Stimulated activated effector memory CD8-positive, alpha-beta T cell treated with anti-CD3 and anti-CD28 coated beads, Interleukin-12 subunit alpha, Interleukin-12 subunit beta, amount 100 ng/mL, for 72 hours (primary cell): ENCODE data around the gene GRM7.
"Not testable (repeated sequence)": the region's sequence is repeated elsewhere in the genome, so short reads cannot be mapped to it uniquely, and the experiment has no call there.

Experiments
- ATAC-seq: fragments of 150-1000 bp; cut with Tn5 transposase; 2 replicates; pipeline ENCODE4 v1.10.0; 2021
- DNase-seq, 2 donors: peaks; one replicate each; pipeline ENCODE4 v3.0.0; 2021 to 2022; ENCODE audit warnings: low spot score in 2 of 2
- H3K27ac Mint-ChIP-seq: one replicate; pipeline ENCODE4 v1.8.0; 2022; ENCODE audit warnings: mild to moderate bottlenecking, mixed read lengths
- H3K36me3 Mint-ChIP-seq: one replicate; pipeline ENCODE4 v1.8.0; 2022; ENCODE audit warnings: mild to moderate bottlenecking, mixed read lengths
- H3K4me1 Mint-ChIP-seq: one replicate; pipeline ENCODE4 v1.8.0; 2022; ENCODE audit warnings: mixed read lengths
- H3K4me3 Mint-ChIP-seq: one replicate; pipeline ENCODE4 v1.8.0; 2022; ENCODE audit warnings: mild to moderate bottlenecking, mixed read lengths
- H3K9me3 Mint-ChIP-seq: one replicate; pipeline ENCODE4 v1.8.0; 2022; ENCODE audit warnings: mixed read lengths

GRM7 gene

DNA sequence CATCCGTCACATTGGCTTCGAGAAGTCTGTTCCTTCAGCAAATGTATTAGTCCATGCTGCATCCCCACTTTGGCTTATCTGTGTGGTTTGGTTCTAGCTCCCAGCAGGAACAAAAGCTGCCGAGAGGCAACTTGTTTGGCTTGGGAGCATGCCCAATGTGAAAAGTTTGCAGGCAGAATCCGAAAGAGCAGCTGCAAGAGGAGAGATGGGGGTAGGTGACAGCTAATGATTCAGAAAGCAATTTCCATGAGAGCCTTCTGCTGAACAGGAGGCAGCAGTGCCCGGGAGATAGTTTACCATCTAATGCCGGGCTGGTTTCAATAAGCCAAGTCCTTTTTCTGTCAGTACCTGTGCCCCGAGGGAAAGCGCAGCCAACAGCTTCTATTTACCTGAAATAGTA, 60.2 kb downstream of the GRM7 start:
- H3K9me3 Mint-ChIP-seq, result peaks cover 21% of the 10 kb centered on the region
- H3K36me3 Mint-ChIP-seq, result no peaks in the 10 kb centered on the region
- no peak overlapping the region for H3K27ac Mint-ChIP-seq
- no peaks in the 10 kb centered on the region for H3K4me1 Mint-ChIP-seq
- no peak for ATAC-seq
- H3K4me3 Mint-ChIP-seq, result no peak overlapping the region
- DNase-seq, result no peak

DNA sequence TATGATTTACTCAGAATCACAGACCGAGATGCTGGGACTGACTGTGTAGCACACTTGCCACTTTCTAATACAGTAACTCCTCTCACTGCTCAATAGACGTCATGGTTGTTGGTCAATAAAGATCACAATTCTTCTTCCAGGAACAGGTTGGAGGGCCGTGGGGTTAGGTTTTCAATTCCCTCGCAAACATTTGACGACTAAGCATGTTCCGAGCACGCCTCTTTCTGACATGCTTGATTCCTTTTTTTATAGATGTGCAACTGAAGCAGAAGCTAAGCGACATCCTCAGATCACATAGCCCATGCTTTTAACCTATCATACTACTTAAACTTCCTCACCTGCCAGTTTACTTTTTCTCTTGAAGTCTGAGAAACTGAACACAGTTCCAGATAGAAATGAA, 61.0 kb downstream of the GRM7 start:
- DNase-seq (no peak), ATAC-seq (no peak)
- H3K4me3 Mint-ChIP-seq, result no peak overlapping the region
- H3K4me1 Mint-ChIP-seq, result no peaks in the 10 kb centered on the region
- H3K9me3 Mint-ChIP-seq, result peaks cover 21% of the 10 kb centered on the region
- no peaks in the 10 kb centered on the region for H3K36me3 Mint-ChIP-seq
- H3K27ac Mint-ChIP-seq, result no peak overlapping the region

DNA sequence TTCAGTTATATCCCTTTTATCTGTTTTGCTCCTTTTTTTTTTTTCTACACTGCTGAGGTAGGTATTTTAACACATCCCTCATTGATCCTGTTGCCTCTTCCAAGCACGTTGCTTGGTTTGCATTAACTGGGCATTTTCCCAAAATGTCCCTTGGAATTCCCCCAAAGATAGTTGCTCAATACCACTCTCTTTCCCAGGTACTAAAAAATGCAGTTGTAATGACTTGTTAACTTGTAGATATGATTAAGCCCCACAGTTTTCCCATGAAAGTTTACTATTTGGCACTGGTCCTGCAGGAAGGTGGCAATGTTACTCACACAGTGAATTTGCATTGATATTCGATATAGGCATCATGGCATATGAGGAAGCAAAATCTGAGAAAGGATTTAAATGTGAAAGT, 67.1 kb downstream of the GRM7 start:
- no peak overlapping the region for H3K4me3 Mint-ChIP-seq
- H3K9me3 Mint-ChIP-seq, result peaks cover 12% of the 10 kb centered on the region
- ATAC-seq, result no peak
- no peaks in the 10 kb centered on the region for H3K4me1 Mint-ChIP-seq
- no peaks in the 10 kb centered on the region for H3K36me3 Mint-ChIP-seq
- DNase-seq, result no peak
- no peak overlapping the region for H3K27ac Mint-ChIP-seq

DNA sequence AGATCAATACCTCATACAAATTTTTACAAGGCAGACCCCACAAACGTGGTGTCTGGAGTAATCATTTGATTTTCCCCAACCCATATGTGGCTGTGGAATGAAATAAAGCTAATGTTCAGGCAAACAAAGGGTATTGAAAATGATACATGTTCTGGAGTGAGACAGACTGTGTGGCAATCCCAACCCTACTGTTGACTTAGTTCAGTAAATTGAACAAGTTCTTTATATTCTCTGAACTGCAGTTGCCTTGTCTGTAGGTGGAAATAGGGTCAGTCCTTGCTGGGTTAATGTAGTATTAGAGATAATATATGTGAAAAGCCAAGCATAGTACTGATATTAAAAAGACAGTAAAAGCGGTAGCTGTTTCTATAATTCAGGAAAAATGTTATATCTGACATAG, 69.0 kb downstream of the GRM7 start:
- no peak for DNase-seq
- Mint-ChIP-seq H3K4me3 (no peak overlapping the region), H3K9me3 (peaks cover 15% of the 10 kb centered on the region), H3K36me3 (no peaks in the 10 kb centered on the region), H3K27ac (no peak overlapping the region), H3K4me1 (no peaks in the 10 kb centered on the region)
- no peak for ATAC-seq

DNA sequence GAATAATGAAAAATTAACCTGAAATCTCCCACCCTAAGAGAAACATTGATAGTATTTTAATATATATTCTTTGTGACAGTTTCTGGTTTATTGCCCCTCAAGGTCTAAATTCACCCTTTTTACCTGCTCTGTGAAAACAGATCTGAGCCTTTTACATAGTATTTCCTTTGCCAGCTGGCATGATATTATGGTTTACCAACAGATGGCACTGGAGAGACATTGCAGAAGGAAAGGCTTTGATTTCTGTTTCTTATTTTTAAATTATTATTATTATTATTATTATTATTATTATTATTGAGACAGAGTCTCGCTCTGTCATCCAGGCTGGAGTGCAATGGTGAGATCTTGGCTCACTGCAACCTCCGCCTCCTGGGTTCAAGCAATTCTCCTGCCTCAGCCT, 74.5 kb downstream of the GRM7 start:
- peaks cover 14% of the 10 kb centered on the region for H3K9me3 Mint-ChIP-seq
- H3K4me1 Mint-ChIP-seq, DNase-seq, ATAC-seq, H3K36me3 Mint-ChIP-seq, H3K27ac Mint-ChIP-seq, H3K4me3 Mint-ChIP-seq: not testable (repeated sequence)

DNA sequence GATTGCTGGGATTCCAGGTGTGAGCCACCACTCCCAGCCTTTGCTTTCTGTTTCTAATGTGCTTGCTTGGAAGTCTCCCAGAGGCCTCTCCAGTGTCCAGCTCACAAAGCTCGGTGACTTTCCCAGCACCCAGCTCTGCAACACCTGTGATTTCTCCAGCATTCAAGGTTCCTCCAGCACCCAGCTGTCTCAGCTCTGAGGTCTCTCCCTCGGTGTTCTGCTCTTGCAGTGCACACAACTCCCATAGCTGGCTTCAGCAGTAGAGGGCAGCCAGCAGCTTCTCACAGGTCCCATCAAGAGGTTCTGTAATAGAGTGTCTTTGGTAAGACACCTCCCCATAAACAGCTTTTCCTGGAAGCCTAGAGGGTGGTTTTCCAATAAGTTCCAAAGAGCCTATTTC, 75.1 kb downstream of the GRM7 start:
- H3K4me3 Mint-ChIP-seq, result no peak overlapping the region
- no peak overlapping the region for H3K27ac Mint-ChIP-seq
- DNase-seq, result no peak
- no peaks in the 10 kb centered on the region for H3K4me1 Mint-ChIP-seq
- no peak for ATAC-seq
- peaks cover 14% of the 10 kb centered on the region for H3K9me3 Mint-ChIP-seq
- no peaks in the 10 kb centered on the region for H3K36me3 Mint-ChIP-seq

DNA sequence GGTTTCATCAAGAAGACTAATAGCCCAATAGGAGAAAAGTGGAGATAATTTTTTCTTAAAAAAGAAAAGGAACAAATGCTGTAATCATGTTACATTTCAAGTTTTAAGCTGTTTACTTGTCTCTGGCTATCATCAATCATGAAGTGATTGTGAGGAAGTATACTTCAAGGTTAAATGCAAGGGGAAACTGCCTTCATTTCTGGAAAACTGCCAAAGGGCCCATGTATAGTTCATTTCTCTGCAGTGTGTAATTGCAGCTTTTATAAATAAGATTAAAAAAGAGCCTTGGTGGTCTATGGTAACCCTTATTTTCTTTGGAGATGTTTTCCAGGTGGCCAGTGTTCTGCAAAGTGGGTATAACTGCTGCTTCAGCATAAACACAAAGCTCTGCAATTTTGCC, 101.9 kb downstream of the GRM7 start:
- H3K4me1 Mint-ChIP-seq, result no peaks in the 10 kb centered on the region
- H3K36me3 Mint-ChIP-seq, result no peaks in the 10 kb centered on the region
- no peak overlapping the region for H3K27ac Mint-ChIP-seq
- ATAC-seq, result no peak
- H3K9me3 Mint-ChIP-seq, result peaks cover 4% of the 10 kb centered on the region
- no peak overlapping the region for H3K4me3 Mint-ChIP-seq
- DNase-seq, result no peak

DNA sequence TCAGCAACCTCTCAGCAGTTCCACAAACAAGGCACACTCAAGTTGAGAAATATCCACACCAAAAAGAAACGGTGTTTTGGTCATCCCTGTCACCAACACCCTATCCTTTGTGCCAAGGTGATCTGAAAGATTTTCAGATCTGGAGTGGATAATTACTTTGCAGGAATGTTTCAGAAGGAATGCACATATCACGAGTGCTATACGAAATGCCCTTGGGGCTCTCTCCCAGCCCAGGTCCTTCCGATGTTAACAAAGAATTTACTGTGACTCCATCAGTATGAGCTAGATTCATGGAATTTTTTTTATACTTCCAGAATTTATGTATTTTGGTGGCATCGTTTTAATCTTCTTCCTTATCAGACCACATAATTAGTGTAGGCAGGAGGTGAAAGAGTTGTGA, 105.0 kb downstream of the GRM7 start:
- H3K9me3 Mint-ChIP-seq, result peaks cover 7% of the 10 kb centered on the region
- no peak overlapping the region for H3K4me3 Mint-ChIP-seq
- H3K36me3 Mint-ChIP-seq, result no peaks in the 10 kb centered on the region
- DNase-seq, result no peak
- no peaks in the 10 kb centered on the region for H3K4me1 Mint-ChIP-seq
- H3K27ac Mint-ChIP-seq, result no peak overlapping the region
- no peak for ATAC-seq

DNA sequence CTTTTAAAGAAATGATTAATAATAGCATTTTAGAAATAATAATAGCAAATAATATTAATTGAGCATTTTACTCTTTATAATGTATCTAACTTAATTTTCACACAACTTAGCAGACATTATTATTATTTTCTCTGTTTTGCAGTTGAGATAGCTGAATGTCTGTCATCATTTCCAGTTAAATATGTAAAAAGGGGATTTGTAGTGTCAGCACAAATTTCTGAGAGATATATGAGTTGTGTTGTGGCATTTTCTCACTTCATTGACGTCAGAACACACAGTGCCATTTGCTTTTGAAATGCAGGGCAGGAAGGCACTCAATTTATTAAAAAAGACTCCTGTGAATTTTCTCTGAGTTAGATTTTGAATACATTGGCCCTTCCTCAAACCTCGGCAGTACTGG, 111.0 kb downstream of the GRM7 start:
- Mint-ChIP-seq H3K36me3 (no peaks in the 10 kb centered on the region), H3K27ac (no peak overlapping the region), H3K4me3 (no peak overlapping the region), H3K4me1 (no peaks in the 10 kb centered on the region), H3K9me3 (peaks cover 8% of the 10 kb centered on the region)
- ATAC-seq, result no peak
- no peak for DNase-seq

DNA sequence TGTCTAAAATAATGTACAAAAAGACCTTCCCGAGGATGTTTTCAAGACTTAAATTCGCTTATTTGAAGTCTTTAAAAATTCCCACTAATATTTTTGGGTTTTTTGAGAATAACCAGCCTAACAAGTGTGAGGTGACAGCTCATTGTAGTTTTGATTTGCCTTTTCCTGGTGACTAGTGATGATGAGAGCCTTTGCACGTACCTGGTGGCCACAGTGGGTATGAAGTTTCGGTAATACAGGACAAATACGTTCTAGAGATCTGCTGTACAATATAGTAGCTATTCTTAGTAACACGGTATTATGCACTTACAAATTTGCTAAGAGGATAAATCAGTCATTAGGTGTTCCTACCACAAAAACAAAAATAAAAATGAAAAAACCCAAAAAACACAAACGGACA, 124.9 kb downstream of the GRM7 start:
- ATAC-seq, result no peak

DNA sequence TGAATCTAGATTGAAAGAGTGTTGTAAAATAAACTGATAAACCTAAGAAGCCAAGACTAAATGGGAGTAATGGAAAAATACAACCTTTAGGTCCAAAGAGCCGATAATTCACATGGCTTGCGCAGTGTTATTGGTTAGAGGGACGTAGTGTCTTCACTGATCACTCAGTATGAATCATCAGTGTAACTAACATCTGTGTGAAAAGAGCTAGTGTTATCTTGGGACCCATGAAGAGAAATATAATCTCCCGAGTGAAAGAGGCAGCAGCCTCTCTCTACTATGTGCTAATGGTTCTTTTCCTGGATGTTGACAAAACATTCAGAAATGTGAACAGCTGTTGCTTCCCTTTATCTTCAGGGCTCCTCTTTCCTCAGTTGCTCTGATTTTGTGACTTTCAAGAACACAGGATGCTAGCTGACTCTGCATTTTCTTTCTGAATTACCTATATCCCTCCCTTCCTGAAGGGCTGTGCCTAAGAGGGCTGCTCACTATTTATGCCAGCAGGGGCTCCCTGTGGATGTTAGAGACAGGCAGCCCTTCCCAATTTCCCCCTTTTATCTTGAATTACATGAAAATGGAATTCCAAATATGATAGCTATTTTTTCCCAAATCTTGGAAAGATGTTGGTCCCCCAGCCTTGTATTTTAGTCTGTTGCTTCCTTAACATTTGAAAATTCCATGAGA, 128.8 kb downstream of the GRM7 start:
- no peaks in the 10 kb centered on the region for H3K4me1 Mint-ChIP-seq
- DNase-seq, result no peak
- no peak overlapping the region for H3K27ac Mint-ChIP-seq
- no peaks in the 10 kb centered on the region for H3K36me3 Mint-ChIP-seq
- no peak for ATAC-seq
- H3K4me3 Mint-ChIP-seq, result no peak overlapping the region
- peaks cover 28% of the 10 kb centered on the region for H3K9me3 Mint-ChIP-seq

More for the DNA sequence above, 124.9 kb downstream of the GRM7 start:
- no peak for DNase-seq
- H3K36me3 Mint-ChIP-seq, result no peaks in the 10 kb centered on the region
- H3K4me1 Mint-ChIP-seq, result no peaks in the 10 kb centered on the region
- H3K9me3 Mint-ChIP-seq, result peaks cover 13% of the 10 kb centered on the region
- H3K4me3 Mint-ChIP-seq, result no peak overlapping the region
- no peak overlapping the region for H3K27ac Mint-ChIP-seq

DNA sequence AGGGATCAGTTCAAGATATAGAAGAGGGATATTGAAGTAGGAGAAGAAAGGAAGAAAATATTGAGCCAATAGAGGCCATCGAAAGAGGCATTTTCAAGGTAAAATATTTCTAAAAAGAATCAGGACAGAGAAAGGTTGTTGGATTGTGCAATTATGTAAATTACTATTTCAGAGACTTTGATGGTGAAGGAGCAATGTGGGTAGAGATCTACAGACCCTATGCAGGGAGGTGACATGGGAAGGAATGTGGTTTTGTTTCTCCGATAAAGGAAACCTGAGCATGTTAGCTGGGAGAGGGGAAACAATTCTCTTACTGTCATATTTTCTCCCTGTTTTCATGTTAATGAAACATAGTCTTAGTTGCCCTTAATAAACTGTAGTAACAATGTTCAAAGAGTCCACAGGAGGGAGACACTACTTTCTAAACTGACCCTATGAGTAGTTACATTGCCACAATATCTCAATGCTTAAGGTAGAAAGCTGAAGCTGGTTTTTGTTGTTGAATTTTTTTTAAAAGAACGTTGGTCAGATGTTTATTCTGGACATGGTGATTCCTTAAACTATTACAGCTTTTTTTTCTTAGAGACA, 133.3 kb downstream of the GRM7 start:
- H3K4me3 Mint-ChIP-seq, result no peak overlapping the region
- DNase-seq, result no peak

DNA sequence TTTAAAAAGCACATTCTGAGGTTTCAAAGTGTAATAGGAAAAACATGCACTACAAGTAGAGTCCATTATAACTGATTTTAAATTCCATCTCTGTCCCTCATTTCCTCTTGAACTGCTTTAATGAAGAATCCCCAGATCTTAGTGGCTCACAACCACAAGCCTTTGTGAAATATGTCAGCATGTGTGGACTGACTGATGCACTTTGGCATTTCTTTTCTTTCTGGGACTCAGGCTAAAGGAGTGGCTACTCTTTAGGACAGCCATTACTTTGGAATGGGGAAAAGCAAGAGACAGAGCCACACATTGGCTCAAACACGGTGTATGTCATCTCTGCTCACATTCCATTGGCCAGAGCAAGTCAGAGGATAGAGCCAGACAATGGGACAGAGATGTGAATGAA, 139.6 kb downstream of the GRM7 start:
- H3K4me3 Mint-ChIP-seq, result no peak overlapping the region
- ATAC-seq (no peak), DNase-seq (no peak)
- peaks cover 13% of the 10 kb centered on the region for H3K9me3 Mint-ChIP-seq
- no peaks in the 10 kb centered on the region for H3K4me1 Mint-ChIP-seq
- H3K27ac Mint-ChIP-seq, result no peak overlapping the region
- no peaks in the 10 kb centered on the region for H3K36me3 Mint-ChIP-seq

More for the DNA sequence above, 133.3 kb downstream of the GRM7 start:
- Mint-ChIP-seq H3K27ac (no peak overlapping the region), H3K4me1 (no peaks in the 10 kb centered on the region), H3K9me3 (peaks cover 20% of the 10 kb centered on the region), H3K36me3 (no peaks in the 10 kb centered on the region)
- ATAC-seq, result no peak

DNA sequence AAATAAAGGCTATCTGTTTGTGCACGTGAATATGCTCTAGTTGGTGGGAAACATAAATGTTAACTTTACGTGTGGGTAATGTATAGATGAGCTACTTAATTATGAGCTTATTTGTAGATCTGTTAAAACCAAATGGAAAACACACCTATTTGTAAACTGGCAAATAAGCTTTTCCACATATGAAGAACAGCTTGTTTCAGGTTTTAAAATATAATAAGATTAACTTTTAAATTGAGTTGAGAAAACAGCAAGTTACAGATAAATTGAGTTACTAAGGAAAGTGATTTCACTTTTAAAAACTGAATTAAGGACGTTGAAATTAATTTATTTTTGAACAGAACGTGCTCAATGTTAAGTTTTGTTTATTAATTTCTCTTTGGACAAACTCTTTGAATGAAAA, 140.5 kb downstream of the GRM7 start:
- Mint-ChIP-seq H3K27ac (no peak overlapping the region), H3K4me3 (no peak overlapping the region), H3K4me1 (no peaks in the 10 kb centered on the region), H3K36me3 (no peaks in the 10 kb centered on the region), H3K9me3 (peaks cover 13% of the 10 kb centered on the region)
- DNase-seq (no peak), ATAC-seq (no peak)

DNA sequence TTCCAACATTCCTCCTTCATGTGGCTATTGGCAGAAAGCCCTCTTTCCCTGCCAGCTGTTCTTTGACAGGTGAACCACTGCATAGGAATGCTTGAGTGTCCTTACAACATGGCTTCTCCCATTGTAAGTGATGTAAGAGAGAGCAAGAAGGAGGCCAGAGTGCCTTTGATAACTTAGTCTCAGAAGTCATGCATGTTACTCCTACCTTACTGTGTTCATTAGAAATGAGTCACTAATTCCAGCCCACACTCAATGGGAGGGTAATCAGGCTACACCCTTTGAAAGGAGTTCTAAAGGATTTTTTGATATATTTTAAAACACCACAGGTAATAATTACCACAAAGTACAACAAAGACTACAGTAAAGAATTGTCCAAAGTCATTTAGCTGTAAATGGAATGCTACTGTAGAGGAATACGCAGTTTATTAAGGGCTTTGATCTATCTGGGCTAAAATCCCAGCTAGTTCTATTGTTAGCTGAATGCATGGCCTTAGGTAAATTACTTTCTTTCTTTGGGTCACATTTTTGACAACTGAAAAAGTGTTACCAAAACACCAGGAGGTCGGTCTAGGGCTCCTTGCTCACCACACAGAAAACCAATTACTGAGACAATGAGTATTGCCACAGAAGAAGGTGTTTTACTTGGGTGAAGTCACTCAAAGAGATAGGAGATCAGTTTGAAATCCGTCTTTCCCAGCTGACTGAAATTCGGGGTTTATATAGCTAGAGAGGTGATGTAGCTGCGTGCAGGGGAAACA, 154.9 kb downstream of the GRM7 start:
- H3K4me1 Mint-ChIP-seq, result no peaks in the 10 kb centered on the region
- peaks cover 6% of the 10 kb centered on the region for H3K9me3 Mint-ChIP-seq
- no peak overlapping the region for H3K27ac Mint-ChIP-seq
- H3K36me3 Mint-ChIP-seq, result no peaks in the 10 kb centered on the region
- no peak overlapping the region for H3K4me3 Mint-ChIP-seq
- no peak for DNase-seq
- no peak for ATAC-seq
